ENCODE measurements around the gene HIF3A.

DNA sequence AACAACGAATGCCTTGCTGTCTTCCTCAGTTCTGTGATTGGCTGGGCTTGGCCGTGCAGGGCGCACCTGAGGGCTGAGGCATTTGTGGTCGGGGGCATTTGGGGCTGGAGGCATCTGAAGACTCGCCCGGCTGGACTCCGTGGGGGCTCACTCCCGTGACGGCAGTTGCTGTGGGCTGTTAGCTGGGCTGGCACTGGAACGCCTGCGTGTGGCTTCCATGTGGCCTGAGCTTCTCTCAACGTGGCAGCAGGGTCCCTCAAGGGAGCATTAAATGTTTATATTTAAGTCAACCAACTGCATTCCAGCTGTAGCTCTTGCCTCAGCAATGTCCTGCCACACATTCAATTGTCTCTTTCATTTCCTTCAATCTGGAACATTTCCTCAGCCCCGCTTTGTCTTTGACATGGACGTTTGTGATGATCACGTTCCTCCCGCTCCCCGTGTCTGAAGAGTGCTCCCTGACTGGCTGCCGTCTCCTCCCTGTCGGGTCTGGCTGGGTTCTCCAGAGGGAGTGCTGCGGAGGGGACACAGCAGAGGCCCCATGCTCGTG lies 95.5 kb downstream of the HIF3A start:
- TF ChIP-seq EZH2 (IDR thresholded peaks at IDR 0.05) = no peak
- TF ChIP-seq POLR2AphosphoS5 (IDR thresholded peaks at IDR 0.05; ENCODE audit: borderline replicate concordance, low read depth, low read length) = no peak
- TF ChIP-seq FOXP2 (optimal IDR thresholded peaks at IDR 0.05; ENCODE audit: control extremely low read depth, extremely low read length, insufficient read depth) = no peak

All from SK-N-MC (cell line).